ENCODE measurements around the gene CCDC188. TPM values are rescaled to one million over a fixed set of nuclear protein-coding genes. Genes with fewer than 3 reads are reported as not detected.

CCDC188 gene
- total and polyA plus RNA-seq, 9 of the 15 experiments (the other 6 are each of a cell fraction or from before 2014, with no cell fraction given), result not detected

DNA sequence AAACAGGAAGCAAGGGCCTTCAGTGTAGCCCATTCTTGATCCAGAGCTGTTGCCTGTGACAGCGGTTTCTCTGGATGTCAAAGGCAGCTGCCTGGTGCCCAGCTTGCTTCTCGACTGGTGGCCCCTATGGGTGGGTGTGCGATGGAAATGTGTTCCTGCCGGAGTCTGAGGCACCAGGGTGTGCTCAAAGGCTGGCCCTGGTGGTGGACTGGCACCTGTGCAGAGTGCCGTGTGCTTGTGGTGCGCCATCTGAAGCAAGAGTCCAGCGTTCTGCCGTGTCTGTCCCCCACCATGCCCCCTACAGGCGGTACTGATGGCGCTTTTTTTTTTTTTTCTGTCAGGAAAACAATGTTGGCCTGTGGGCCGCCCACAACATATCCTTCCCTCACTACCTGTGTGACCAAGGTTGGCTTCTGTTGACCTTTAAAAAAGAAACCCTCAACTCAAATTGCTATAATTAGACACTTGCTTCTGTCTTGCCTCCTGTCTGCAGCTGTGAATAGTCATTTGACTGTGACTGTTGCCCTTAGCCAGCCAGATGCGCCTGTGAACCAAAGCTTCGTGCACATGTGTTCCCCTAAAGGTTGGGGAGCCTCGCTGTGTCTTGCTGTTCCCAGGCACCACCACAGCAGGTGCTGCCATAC, 39.7 kb downstream of the CCDC188 start (continued):
- TF ChIP-seq E2F6 (IDR thresholded peaks at IDR 0.05; ENCODE audit: borderline replicate concordance in 1 of 2, extremely low read depth in 1 of 2, insufficient read depth in 1 of 2, insufficient read length in 1 of 2, low read depth in 1 of 2, low read length in 1 of 2, poor library complexity in 1 of 2, severe bottlenecking in 1 of 2) (peak in 1 of 2 experiments; percentile 50), CHD2 (IDR thresholded peaks at IDR 0.05; ENCODE audit: low read depth, low read length) (peak; percentile 60), RCOR1 (IDR thresholded peaks at IDR 0.05; ENCODE audit: borderline replicate concordance in 1 of 2, low read depth in 2 of 2, low read length in 2 of 2) (peak in 1 of 2 experiments; percentile 10; a peak in 1 of 4 replicates), CHD7 (IDR thresholded peaks at IDR 0.05; ENCODE audit: low read depth, low read length) (peak; percentile 84), SMC3 (conservative IDR thresholded peaks at IDR 0.05; ENCODE audit: insufficient read depth, low read depth, low read length) (peak; percentile 29), POLR2B (IDR thresholded peaks at IDR 0.05; ENCODE audit: low read depth, partially characterized antibody) (peak; percentile 91), RFX1 (IDR thresholded peaks at IDR 0.05) (no peak), ZNF436 (CRISPR knock-in tag; IDR thresholded peaks at IDR 0.05) (no peak), MYBL2 (IDR thresholded peaks at IDR 0.05; ENCODE audit: low read depth) (no peak), MYBL2 (CRISPR knock-in tag; IDR thresholded peaks at IDR 0.05; ENCODE audit: borderline replicate concordance) (no peak)
